ENCODE data around the gene VEZT. TPM values are rescaled to one million over a fixed set of nuclear protein-coding genes. Genes with fewer than 3 reads are reported as not detected.

VEZT gene
- polyA plus RNA-seq, 1 donor from 2014 or later: 219 TPM

DNA sequence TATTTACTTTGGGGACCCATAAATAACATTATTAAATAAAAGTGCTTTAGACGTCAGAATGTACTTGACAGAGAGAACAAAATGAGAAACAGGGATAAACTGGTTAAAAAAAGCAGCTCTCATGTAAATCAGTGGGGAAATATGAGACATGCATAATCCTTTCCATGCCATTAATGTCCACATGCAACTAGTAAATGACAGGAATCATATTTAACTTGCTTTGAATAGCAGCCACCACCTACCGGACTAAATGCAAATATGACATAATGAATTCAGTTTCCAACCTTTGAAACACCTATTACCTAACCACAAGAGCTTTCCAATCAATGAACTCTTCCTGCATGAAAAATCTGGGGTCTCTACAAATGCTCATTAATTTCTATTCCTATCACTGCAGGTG lies 20.0 kb upstream of the VEZT start:
- Histone ChIP-seq H3K27ac (ENCODE audit: low read length) (peak overlapping the region; percentile 53), H3K4me3 (ENCODE audit: low read length) (peak overlapping the region; percentile 21), H3K4me2 (ENCODE audit: low read length) (no peak overlapping the region), H2AFZ (ENCODE audit: low read depth, low read length) (no peak overlapping the region), H3K9me3 (ENCODE audit: low read length) (no peaks in the 10 kb centered on the region), H4K20me1 (ENCODE audit: insufficient read depth) (no peaks in the 10 kb centered on the region), H3K9me2 (ENCODE audit: insufficient read depth, low read length) (no peaks in the 10 kb centered on the region), H3K36me3 (ENCODE audit: insufficient read depth, low read length) (no peaks in the 10 kb centered on the region), H3F3A (ENCODE audit: insufficient read depth, low read length, poor library complexity, severe bottlenecking) (peaks cover 4% of the 10 kb centered on the region), H3K9ac (ENCODE audit: low read length) (no peak overlapping the region), H3K79me2 (replicated peaks; ENCODE audit: insufficient read depth, low read length) (peaks cover 7% of the 10 kb centered on the region), H3K27me3 (ENCODE audit: insufficient read depth, low read depth, low read length) (no peaks in the 10 kb centered on the region)
- TF ChIP-seq POLR2AphosphoS5 (IDR thresholded peaks at IDR 0.05): no peak
- TF ChIP-seq, protein P1, sequence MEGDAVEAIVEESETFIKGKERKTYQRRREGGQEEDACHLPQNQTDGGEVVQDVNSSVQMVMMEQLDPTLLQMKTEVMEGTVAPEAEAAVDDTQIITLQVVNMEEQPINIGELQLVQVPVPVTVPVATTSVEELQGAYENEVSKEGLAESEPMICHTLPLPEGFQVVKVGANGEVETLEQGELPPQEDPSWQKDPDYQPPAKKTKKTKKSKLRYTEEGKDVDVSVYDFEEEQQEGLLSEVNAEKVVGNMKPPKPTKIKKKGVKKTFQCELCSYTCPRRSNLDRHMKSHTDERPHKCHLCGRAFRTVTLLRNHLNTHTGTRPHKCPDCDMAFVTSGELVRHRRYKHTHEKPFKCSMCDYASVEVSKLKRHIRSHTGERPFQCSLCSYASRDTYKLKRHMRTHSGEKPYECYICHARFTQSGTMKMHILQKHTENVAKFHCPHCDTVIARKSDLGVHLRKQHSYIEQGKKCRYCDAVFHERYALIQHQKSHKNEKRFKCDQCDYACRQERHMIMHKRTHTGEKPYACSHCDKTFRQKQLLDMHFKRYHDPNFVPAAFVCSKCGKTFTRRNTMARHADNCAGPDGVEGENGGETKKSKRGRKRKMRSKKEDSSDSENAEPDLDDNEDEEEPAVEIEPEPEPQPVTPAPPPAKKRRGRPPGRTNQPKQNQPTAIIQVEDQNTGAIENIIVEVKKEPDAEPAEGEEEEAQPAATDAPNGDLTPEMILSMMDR (IDR thresholded peaks at IDR 0.05; ENCODE audit: poor library complexity, severe bottlenecking): no peak
- no peak for TF ChIP-seq RAD21 (conservative IDR thresholded peaks at IDR 0.05)
- TF ChIP-seq, protein P2, sequence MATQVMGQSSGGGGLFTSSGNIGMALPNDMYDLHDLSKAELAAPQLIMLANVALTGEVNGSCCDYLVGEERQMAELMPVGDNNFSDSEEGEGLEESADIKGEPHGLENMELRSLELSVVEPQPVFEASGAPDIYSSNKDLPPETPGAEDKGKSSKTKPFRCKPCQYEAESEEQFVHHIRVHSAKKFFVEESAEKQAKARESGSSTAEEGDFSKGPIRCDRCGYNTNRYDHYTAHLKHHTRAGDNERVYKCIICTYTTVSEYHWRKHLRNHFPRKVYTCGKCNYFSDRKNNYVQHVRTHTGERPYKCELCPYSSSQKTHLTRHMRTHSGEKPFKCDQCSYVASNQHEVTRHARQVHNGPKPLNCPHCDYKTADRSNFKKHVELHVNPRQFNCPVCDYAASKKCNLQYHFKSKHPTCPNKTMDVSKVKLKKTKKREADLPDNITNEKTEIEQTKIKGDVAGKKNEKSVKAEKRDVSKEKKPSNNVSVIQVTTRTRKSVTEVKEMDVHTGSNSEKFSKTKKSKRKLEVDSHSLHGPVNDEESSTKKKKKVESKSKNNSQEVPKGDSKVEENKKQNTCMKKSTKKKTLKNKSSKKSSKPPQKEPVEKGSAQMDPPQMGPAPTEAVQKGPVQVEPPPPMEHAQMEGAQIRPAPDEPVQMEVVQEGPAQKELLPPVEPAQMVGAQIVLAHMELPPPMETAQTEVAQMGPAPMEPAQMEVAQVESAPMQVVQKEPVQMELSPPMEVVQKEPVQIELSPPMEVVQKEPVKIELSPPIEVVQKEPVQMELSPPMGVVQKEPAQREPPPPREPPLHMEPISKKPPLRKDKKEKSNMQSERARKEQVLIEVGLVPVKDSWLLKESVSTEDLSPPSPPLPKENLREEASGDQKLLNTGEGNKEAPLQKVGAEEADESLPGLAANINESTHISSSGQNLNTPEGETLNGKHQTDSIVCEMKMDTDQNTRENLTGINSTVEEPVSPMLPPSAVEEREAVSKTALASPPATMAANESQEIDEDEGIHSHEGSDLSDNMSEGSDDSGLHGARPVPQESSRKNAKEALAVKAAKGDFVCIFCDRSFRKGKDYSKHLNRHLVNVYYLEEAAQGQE (IDR thresholded peaks at IDR 0.05; ENCODE audit: borderline replicate concordance): no peak
- no peak for TF ChIP-seq SMC3 (conservative IDR thresholded peaks at IDR 0.05; ENCODE audit: poor library complexity)
- no peak for TF ChIP-seq TAF1 (IDR thresholded peaks at IDR 0.05; ENCODE audit: low read depth)
- no peak for TF ChIP-seq EP300 (conservative IDR thresholded peaks at IDR 0.05; ENCODE audit: poor library complexity, severe bottlenecking)
- no peak for TF ChIP-seq MXI1 (conservative IDR thresholded peaks at IDR 0.05; ENCODE audit: poor library complexity, severe bottlenecking)
- TF ChIP-seq EZH2 (IDR thresholded peaks at IDR 0.05; ENCODE audit: borderline replicate concordance, insufficient read depth, low read length, poor library complexity, severe bottlenecking): no peak

DNA sequence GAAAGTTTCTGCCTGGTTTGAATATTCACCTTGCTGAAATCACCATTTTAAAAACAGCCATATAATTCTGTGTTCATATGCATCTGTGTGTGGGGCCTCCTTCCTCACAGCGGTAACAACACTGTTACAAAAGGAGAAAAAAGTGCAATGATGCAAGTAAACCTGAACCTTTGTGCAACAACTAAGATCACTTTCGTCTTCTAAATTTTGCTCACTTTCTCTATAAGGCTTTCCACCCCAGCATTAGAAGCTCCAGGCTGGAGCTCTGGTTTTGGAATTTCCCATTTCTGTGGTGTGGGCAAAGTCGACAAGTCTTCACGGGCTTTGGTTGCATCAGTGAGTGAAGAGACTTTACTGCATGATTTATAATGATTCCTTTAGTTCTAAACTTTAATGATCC lies 18.7 kb upstream of the VEZT start:
- Histone ChIP-seq H3K4me3 (ENCODE audit: low read length) (no peak overlapping the region), H3K27ac (ENCODE audit: low read length) (no peak overlapping the region), H2AFZ (ENCODE audit: low read depth, low read length) (no peak overlapping the region), H3K36me3 (ENCODE audit: insufficient read depth, low read length) (no peaks in the 10 kb centered on the region), H3K9me2 (ENCODE audit: insufficient read depth, low read length) (no peaks in the 10 kb centered on the region), H3K79me2 (replicated peaks; ENCODE audit: insufficient read depth, low read length) (peaks cover 12% of the 10 kb centered on the region), H3K9me3 (ENCODE audit: low read length) (no peaks in the 10 kb centered on the region), H4K20me1 (ENCODE audit: insufficient read depth) (no peaks in the 10 kb centered on the region), H3K27me3 (ENCODE audit: insufficient read depth, low read depth, low read length) (no peaks in the 10 kb centered on the region), H3K4me2 (ENCODE audit: low read length) (no peak overlapping the region), H3K9ac (ENCODE audit: low read length) (no peak overlapping the region), H3F3A (ENCODE audit: insufficient read depth, low read length, poor library complexity, severe bottlenecking) (peaks cover 4% of the 10 kb centered on the region)
- no peak for TF ChIP-seq RAD21 (conservative IDR thresholded peaks at IDR 0.05)
- TF ChIP-seq EZH2 (IDR thresholded peaks at IDR 0.05; ENCODE audit: borderline replicate concordance, insufficient read depth, low read length, poor library complexity, severe bottlenecking): no peak
- TF ChIP-seq, protein P1 (IDR thresholded peaks at IDR 0.05; ENCODE audit: poor library complexity, severe bottlenecking): no peak
